ENCODE data around the gene NUDT3. TPM values are rescaled to one million over a fixed set of nuclear protein-coding genes. Genes with fewer than 3 reads are reported as not detected.

Gene NUDT3
- total RNA-seq, 1 donor from 2014 or later: 50.1 TPM

DNA sequence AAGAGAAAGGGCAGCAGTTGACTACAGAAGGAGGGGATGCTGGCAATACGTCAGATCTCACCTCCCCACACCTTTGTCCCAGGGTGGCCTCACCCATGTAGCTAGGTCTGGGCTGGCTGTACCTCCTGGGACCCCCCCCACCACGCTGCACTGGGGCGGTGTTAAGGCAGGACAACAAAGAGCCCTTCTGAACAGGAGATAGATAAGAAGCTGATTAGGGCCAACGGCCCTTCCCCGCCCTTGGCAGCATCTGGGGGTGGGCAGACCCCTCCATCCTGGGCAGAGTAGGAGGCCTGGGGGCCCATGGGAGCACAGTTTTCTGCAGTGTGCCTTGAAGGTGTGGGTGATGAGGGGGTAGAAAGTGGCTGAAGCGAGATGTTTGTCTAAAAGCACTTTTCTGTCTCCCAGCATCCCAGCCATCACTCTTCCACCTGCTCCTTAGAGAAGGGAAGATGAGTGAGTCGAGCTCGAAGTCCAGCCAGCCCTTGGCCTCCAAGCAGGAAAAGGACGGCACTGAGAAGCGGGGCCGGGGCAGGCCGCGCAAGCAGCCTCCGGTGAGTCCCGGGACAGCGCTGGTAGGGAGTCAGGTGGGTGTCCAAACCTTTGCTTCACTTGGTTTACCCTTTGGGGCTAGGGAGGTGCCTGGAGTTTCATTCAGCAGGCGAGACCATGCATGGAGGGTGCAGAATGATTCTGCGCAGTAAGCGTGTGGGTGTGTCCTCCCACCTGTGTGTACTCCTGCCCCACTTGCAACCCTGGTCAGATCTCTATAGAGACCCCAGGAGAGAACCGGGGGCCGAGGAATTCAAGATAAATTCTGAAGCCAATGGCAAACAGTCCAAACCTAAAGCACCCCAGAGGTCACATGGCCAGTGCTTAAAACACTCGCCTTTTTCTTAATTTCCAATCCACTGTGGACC lies 151.9 kb downstream of the NUDT3 start:
- peaks cover 15% of the 10 kb centered on the region for H3K36me3 ChIP-seq
- TF ChIP-seq, protein P1, sequence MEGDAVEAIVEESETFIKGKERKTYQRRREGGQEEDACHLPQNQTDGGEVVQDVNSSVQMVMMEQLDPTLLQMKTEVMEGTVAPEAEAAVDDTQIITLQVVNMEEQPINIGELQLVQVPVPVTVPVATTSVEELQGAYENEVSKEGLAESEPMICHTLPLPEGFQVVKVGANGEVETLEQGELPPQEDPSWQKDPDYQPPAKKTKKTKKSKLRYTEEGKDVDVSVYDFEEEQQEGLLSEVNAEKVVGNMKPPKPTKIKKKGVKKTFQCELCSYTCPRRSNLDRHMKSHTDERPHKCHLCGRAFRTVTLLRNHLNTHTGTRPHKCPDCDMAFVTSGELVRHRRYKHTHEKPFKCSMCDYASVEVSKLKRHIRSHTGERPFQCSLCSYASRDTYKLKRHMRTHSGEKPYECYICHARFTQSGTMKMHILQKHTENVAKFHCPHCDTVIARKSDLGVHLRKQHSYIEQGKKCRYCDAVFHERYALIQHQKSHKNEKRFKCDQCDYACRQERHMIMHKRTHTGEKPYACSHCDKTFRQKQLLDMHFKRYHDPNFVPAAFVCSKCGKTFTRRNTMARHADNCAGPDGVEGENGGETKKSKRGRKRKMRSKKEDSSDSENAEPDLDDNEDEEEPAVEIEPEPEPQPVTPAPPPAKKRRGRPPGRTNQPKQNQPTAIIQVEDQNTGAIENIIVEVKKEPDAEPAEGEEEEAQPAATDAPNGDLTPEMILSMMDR (IDR thresholded peaks at IDR 0.05; ENCODE audit: borderline replicate concordance): no peak
- H3K9me3 ChIP-seq (replicated peaks): no peaks in the 10 kb centered on the region
- no peaks in the 10 kb centered on the region for H3K27me3 ChIP-seq (ENCODE audit: low read depth)
- DNase-seq: no peak
- H3K4me3 ChIP-seq: no peak overlapping the region
- H3K4me1 ChIP-seq: peaks cover 43% of the 10 kb centered on the region
- intact Hi-C loops (cut with micrococcal nuclease): no loop called here
- H3K27ac ChIP-seq (replicated peaks): no peak overlapping the region

DNA sequence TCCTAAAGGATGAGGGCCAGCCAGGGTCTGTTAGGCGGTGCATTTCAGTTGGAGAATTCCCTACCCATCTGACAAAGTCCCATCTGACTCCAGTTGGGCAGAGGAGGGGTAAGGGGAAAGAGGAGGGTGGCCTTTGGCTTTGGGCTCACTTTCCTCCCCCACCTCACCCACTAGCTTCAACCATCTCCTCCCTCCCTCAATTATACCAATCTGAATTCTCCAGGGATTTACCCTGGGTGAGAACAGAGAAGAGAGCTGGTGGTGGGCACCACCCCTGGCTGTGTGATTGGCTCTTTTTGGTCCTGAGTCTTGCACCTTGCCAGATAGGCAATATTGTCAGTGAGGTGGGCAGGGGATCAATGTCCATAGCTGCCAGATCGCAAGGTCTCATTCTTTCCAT lies 152.6 kb downstream of the NUDT3 start:
- TF ChIP-seq, protein P1 (IDR thresholded peaks at IDR 0.05; ENCODE audit: borderline replicate concordance): no peak

DNA sequence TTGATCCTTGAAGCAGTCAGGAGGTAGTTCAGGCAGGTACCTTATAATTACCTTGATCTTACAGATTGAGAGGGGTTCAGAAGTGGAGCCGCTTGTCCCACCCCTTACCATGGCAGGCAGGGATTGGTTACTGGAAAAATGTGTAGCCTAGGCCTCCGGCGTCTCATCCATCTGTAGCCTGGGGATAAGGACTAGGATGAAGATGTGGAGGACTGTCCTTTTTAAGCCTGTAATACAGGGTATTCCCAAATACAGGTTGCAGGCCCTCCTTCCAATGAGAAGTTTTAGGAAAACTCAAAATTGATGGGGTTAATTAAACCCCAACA lies 153.0 kb downstream of the NUDT3 start:
- Histone ChIP-seq H3K9me3 (replicated peaks) (no peaks in the 10 kb centered on the region), H3K4me1 (peaks cover 39% of the 10 kb centered on the region), H3K36me3 (peaks cover 15% of the 10 kb centered on the region), H3K4me3 (no peak overlapping the region), H3K27ac (replicated peaks) (no peak overlapping the region), H3K27me3 (ENCODE audit: low read depth) (no peaks in the 10 kb centered on the region)
- DNase-seq: no peak
- TF ChIP-seq, protein P1 (IDR thresholded peaks at IDR 0.05; ENCODE audit: borderline replicate concordance): no peak
- intact Hi-C loops (cut with micrococcal nuclease): loop anchor here (5.0 kb wide), 1 partner anchor 42 kb away; no protein-coding TSS in a partner anchor

More for the DNA sequence above, 152.6 kb downstream of the NUDT3 start:
- Histone ChIP-seq H3K4me1 (peaks cover 43% of the 10 kb centered on the region), H3K4me3 (no peak overlapping the region), H3K27ac (replicated peaks) (no peak overlapping the region), H3K9me3 (replicated peaks) (no peaks in the 10 kb centered on the region), H3K27me3 (ENCODE audit: low read depth) (no peaks in the 10 kb centered on the region), H3K36me3 (peaks cover 15% of the 10 kb centered on the region)
- no peak for DNase-seq
- intact Hi-C loops (cut with micrococcal nuclease): loop anchor here (5.0 kb wide), 1 partner anchor 43 kb away; no protein-coding TSS in a partner anchor

DNA sequence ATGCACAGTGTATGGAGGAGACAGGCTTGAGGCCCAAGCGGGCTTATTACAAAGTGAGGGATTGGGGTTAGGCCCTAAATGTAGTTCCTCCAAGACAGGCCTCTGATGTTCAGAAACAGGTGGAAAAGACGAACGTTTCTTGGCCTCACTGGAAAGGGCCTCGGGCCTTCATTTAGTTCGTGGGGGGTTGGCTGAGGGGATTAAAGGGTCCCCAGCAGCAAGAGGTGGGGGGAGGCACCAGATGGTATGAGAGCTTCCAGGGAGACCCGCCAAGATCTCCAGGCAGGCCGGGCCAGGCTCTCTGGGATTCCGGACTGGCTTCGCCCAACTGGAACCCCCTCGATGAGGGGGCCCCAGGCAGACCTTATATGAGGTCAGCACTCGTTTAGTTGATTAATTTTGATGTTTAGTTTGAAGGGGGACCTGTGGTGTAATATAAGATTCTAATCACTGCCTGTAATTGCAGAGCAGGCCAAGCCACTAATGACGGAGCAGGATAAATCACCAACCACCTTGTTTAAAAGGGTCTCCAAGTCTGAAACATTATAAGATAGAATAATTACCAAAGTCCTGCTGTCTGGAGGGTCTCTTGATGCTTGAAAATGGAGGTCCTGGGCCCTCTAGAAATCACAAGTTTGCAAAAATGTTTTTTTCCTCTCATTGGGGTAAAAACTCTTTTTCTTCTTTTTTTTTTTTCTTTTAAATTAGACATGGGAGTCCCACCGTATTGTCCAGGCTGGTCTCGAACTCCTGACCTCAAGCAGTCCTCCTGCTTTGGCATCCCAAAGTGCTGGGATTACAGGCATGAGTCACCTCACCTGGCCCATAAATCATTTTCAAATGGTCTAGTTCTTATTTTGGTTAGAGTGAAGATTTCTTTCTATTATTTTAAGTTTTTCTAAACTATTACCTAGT lies 153.6 kb downstream of the NUDT3 start:
- H3K9me3 ChIP-seq (replicated peaks): no peaks in the 10 kb centered on the region
- peaks cover 33% of the 10 kb centered on the region for H3K4me1 ChIP-seq
- H3K36me3 ChIP-seq: peaks cover 15% of the 10 kb centered on the region
- H3K27ac ChIP-seq (replicated peaks): no peak overlapping the region
- no peak for DNase-seq
- intact Hi-C loops (cut with micrococcal nuclease): loop anchor here (5.0 kb wide), 1 partner anchor 42 kb away; no protein-coding TSS in a partner anchor
- H3K4me3 ChIP-seq: peak overlapping the region; percentile 91
- H3K27me3 ChIP-seq (ENCODE audit: low read depth): no peaks in the 10 kb centered on the region
- TF ChIP-seq, protein P1 (IDR thresholded peaks at IDR 0.05; ENCODE audit: borderline replicate concordance): no peak

Measured in left ventricle myocardium inferior (tissue), 1 donor.